ENCODE measurements around the gene VIPR2.

Gene VIPR2

DNA sequence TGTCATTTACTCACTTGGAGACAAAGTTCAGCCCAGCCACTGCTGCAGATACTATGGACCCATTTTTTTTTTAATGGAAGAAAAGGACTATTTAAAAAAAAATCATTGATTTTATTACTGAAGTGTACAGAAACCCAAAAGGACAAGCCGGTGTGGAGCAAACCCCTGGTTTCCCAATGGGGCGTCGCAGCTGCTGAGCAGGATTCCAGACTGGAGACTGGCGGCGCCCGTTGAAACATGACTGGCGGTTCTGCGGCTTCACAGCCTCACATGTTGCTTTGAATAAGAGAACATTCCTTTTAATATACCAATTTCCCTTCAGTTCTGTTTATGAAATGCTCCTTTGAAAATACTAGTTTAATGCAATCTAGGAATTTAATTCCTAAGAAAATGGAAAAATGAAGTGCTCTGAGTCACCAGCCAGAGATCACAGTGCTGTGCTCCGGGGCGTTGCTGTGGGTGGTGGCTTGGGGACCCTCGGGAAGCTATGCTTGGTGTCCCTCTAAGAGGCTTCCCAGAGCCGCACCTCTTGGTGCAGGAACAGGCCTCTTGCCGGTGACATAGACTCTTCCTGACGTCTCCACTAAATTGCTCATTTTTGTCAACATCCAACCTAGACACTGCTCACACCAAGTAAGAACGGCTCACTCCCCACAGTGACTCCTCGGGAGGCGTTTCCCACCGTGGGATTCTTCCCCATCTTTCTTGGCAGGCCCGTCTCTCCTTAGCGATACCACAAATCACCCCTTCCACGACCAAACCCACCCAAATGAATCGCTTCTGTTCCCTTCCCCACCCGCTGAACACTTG, 12.0 kb upstream of the VIPR2 start:
- DNase-seq = no peak

DNA sequence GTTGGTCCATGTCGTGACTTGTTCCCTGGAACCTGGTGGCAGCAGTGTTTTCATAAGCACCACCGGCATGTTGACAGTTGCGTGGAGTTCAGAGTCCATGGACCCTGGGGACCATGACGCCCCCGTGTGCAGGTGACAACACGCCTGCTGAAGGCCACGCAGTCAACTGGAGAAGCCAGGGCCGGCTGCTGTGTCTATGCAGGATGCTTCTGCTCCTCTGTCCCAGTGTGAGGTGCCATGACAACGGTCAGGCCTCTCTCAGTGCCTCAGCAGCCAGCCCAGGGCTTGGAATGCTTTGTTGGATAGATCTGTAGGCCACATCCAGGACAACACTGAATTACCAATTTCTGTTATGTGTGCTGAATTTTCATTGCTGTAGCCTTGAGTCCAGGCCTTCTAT, 10.7 kb upstream of the VIPR2 start:
- no peak for DNase-seq

DNA sequence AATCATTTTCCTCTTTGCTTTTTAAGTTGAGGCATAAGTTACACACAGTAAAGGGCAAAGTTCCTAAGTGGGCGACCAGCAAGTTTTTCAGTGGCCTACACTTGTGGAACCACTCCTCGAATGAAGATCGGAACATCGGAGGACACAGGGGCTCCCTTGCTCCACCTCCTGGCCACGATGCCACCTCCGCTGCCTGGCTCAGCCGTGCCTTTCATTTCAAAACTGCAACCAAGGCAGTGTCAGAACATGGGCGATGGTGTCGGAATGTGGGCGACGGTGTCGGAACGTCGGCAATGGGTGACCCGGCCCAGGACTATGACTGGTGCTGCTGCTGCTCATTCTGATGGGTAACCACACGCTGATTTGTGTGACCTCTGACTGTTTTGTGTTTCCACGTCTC, 9.6 kb upstream of the VIPR2 start:
- DNase-seq = no peak

DNA sequence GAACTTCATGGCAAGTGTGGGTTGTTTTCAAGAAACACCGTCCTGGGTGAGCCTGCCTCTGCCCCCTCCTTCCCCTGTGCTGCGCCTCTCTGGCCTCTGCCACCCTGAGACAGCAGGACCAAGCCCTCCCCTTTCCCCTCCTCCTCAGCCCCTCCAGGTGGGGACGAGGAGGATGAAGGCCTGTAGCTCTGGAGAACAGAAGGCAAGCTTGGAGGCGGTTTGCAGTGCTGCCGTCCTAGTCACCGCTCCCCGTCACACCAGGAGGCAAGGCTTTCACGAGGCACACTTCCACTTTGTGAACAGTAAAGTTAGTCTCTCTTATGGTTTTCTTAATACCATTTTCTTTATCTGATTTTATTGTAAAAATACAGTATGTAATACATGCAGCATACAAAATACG, 8.8 kb upstream of the VIPR2 start:
- no peak for DNase-seq

DNA sequence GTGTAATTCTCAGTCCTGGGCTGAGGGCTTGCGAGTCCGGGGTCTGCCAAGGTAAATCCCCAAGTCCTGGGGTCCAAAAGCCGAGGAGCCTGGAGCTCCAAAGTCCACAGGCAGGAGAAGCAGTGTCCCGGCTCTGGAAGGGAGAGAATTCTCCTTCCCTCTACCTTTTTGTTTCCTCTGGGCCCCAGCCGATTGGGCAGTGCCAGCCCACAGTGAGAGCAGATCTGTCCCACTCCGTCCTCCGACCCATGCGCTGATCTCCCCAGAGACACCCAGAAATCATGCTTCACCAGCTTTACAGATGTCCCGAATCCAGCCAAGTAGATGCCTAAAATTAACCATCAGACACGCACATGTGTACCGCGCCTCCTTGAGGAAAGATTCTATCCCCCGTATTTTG, 8.1 kb upstream of the VIPR2 start:
- DNase-seq = no peak

DNA sequence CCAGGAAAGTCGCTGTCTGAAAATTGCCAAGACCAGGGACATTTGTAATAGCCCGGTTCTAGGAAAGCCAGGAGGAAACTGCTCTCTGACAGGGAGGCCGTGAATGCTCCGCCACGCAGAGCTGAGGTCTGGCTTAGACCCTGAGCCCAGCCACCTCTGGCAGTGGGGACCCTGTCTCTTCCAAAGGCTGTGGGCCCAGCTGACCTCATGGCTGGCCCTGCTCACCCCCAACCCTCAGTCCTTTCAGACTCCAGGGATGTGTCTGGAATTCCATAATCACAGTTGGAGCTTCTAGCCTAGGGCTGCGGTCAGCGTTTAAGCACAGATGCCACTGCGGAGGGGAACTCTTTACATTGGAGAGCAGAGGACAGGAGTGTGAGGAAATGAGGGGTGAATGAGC, 6.6 kb upstream of the VIPR2 start:
- DNase-seq = no peak

DNA sequence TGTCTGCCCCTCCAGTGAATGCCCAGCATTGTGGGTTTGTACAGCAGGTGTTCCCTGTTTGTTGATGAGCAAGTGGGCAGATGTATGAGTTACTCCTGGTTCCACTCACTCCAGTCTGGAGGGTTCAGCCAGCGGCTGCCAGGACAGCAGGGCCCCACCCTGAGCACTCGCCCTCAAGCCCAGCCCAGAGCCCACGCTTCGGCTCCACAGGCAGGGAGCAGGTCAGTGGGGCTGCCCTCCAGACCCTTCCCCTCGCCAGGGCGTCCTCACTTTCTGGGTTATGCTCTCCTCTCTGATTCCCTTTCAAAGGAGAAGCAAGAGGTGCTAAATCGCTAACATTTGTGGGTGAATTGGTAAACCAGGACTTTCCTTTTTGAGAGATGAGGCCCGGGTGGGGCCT, 4.8 kb upstream of the VIPR2 start:
- DNase-seq = no peak

DNA sequence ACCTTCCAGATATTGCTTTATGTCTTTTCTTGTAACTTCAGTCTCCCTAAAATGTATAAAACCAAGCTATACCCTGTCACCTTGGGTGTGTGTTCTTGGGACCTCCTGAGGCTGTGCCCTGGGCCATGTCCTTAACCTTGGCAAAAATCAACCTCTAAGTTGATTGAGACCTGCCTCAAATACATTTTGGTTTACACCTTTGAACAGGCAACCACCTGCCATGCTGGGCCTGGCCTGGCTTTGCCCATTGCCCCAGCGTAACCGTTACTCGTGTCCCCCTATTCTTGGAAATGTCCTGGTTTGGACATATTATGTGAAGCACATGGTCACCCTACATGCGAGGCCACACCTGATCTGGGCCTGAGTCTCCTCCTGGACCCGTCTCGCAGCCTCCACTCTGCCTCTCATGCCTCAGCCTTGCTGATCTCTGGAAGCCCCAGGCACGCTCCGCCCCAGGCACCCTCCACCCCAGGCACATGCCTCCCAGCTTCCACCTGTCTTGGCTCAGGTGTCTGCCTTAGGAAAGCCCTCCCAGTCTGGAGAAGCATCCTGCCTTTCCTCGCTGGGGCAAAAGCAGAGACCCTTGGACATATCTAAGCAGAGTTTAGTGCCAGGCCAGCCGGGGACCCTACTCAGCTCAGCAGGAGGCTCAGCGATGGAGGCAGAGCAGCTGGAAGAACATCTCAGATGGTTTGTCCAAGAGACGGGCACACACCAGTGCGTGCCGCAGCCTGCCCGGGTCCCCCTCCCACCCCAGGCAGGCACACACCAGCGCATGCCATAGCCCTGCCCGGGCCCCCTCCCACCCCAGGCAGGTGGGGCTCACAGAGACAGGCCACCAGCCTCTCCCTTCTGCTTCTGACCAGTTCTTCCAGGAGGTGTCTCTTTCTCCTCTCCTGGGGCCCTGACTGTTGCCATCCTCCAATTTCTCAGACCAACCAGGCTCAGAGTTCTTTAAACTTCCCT, 4.0 kb upstream of the VIPR2 start:
- DNase-seq = no peak

DNA sequence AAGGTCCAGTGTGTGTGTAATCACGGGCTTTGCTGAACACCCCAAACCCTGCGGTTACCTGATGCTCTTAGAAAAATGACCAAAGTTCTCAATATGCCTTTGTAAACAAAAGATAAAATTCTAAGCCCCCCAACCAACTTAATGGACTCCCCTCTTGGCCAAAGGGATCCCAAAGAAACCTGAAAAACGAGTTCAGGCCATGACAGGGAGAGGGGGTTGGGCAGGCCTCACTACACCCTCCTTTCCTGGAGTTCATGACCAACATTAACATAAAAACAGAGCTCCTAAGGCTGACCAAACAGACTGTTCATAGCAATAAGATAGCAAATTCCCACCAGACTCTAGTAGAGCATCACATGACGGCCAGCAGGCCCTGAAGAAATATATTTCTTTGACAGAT, 3.0 kb upstream of the VIPR2 start:
- no peak for DNase-seq

DNA sequence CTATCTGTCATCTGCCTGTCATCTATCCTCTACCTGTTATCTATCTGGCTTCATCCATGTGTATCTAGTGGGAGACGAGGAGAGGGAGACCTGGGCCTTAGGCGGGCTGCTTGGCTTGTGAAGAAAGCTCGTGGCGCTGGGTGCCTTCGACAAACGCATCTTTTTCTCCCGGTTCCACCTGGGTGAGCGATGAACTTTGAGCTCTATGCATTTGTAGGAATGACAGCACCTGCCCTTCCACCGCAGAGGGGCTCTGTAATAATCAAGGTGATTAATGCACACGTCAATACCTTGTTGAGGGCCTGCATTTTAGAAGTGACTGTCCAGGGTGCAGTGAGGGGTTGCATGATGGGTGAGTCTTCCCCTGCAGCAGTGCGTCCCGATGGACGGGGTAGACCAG, 2.6 kb upstream of the VIPR2 start:
- DNase-seq = no peak

DNA sequence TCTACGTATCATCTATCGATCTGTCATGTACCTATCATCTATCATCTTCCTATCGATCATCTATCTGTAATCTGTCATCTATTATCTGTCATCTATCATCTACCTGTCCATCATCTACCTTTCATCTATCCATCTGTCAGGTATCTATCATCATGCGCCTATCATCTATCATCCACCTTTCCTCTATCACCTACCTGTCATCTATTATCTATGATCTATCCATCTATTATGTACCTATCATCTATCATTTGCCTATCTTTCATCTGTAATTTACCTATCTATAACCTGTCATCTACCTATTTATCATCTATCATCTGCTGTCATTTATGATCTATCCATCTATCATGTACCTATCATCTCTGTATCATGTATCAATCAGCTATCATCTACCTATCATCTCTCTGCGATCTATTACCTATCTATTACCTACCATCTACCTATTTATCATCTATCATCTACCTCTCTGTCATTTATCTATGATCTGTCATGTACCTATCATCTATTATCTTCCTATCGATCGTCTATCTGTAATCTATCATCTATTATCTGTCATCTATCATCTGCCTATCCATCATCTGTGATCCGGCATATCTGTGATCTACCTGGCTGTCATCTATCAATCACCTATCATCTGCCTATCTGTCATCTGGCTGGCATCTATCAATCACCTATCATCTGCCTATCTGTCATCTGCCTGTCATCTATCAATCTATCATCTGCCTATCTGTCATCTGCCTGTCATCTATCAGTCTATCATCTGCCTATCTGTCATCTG, 1.6 kb upstream of the VIPR2 start:
- DNase-seq = no peak

DNA sequence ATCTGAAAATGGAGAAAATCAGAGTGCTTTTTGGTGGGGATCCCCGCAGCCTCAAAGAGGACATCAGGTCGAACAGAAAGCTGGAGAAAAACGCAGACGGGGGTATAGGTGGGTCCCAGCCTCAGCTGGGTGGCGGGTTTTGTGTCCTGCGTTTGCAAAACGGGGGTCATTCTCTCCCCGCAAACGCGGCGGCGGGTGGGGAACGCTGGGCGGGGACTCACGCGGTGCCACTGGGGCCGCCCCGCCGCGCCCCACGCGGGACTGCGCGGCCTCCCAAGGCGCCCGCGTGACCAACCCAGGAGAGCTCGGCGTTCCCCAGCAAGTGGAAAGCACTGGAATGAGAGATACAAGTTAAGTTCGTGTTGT, 806 bp upstream of the VIPR2 start:
- no peak for DNase-seq

DNA sequence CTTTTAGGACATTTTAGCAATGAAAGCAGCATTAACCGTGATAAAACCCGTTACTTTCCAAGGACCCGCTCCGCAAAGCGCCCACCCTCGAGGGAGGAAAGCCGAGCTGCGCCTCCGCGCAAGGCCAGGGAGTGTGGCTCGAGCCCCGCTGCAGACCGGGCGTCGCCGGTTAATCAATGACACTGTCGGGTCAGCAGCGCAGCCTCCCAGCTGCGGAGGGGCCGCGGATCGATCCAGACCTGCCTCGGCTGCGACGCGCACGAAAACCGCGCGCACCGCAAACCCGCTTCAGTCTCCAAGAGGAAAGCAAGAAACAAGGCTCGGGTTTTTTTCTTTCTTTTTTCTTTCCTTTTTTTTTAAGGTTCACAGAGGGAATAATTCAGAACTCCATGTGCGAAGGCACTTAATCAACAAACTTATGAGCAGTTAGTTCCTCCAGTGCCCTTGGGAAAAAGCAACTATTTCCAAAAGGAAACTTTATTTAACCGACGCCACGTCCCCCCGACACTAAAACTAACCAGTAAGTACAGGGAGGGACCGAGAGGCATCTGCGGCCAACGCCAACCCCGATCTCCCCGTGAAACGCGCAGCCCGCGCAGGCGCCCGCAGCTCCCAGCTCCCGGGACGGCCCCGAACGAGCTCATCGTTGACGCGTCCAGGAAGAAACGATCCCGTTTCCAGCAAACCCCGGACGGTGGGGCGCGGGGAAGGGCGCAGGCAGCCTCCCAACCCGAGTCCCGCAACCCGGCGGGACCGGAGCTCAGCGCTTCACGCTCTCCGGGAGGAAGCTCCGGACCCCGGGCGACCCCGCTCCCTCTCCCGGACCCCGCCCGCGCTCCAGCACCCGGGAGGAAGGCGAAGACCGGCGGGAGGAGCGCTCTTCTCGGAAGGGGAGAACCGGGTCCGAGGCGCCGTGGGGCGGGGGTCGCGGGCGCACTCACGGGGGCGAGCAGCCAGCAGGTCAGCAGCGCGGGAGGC, 598 bp downstream of the VIPR2 start:
- DNase-seq = peak; percentile 45 to 49

DNA sequence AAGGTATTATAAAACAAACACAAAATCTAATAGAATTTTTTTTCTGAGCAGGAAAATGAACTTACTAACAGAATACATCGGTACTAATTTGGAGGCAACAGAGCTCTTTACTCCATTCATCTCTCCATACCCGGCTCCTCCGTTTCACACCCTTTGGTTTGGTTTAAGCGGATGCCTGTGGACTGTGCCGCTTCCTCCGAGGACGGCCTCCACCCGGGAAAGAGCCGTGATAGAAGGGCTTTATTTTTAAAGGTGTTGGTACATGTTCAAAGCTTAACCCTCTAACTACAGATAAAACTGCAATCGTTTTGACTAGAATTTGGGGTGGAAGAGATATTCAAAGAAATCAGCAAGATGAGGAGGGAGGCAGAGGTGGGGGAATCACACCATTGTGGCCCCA, 1.9 kb downstream of the VIPR2 start:
- DNase-seq = peak in 1 of 2 experiments; percentile 13

DNA sequence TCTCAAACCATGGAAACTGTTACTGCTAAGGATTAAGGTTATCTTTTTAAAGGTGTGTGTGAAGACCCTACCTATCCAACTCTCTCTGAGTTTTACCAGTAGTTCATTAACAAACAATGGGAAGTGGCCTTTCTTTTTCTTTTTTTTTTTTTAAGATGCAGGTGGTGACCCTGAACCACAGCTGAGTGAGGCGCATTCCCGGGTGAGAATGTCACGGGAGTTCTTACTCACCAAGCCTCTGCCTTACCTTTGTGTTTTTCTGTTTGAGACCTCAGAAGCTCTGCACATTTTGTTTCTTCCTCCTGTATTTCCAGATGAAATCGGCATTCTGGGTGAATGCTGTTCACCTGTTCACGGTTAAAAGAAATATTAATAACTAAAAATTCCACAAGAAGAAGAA, 2.5 kb downstream of the VIPR2 start:
- no peak for DNase-seq

DNA sequence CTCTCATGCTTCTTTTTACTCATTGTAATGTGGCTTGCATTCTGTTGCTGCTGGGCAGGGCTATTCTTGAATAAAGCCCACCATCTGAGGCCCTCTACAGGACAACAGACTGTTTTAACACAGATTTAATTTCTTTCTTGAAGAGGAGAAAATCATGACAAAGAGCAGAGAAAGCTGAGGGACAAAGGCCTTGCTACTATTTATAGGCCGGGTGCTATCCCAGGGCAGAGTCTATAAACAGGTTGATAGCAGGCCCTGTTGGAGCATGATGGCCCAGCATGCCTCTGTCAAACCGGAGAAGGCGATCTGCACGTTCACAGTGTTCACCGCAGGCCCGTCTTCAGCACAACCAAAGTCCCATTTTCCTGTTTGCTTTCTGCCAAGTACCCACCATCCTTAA, 3.0 kb downstream of the VIPR2 start:
- DNase-seq = peak in 1 of 2 experiments; percentile 13

DNA sequence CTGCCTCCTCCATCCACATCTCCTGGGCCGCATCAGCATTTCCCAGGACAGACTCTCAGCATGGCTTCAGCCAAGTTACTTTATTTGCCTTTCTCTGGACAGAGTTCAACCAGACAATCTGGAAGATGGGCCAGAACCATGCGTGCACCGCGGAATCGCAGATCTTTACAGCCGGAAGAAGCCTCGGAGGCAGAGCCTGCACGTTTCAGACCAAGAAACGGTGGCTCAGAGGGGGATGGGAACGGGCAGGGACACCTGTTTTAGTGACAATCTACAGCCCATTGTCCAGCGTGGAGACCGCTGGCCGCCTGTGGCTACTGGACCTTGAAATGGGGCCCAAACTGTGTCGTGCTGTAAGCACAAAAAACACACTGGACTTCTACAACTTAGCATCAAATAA, 3.5 kb downstream of the VIPR2 start:
- peak; percentile 5 to 7 for DNase-seq

DNA sequence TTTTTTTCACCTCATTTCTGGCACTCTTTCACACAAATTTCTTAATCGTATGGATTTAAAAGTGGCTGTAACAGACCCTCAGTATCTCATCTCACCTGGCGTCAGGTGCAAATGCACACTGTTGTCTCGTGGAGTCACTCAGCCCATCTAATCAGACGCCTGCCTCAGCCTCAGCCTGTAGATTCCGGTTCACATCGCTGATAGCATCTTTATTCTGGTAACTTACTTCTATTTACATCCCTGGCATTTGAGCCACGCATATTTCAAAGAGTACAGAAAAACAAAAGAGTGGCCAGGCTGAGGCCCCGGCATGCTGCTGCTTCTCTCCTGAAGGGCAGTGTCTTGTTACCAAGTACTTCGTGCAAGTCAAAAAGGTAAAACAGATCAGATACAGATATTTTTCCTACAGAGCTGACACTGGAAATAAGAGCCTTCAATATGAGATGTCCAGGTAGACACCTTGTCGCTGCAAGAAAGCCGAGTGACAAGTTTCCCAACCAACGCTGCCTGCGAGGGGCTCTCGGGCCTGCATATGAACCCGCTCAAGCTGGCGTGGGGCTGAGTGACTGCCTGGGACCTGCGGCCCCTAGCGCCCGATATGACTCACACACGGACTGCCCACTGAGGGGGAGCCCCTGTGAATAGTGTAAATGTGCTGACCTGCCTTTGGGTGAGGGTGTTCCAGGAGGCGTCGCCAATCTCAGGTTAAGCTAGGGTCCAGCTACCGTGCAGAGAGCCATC, 4.3 kb downstream of the VIPR2 start:
- DNase-seq = peak; percentile 4 to 8

DNA sequence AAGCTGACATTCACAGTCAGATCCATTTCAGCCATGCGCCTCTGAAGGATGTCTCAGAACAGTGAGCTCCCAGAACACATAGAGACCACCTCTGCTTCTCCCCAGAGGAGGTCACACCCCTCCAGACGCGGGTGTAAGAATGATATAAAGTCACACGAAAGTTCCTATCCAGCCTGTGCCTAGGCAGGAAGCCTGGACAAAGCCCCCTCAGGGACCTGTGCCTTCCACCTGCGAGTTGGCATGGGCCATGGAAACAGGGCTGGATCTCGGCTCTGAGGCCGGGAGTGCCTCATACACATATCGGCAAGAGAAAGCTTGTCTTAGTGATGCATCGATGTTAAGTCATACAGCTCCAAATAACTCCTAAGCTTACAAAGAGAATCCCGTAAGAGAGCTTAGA, 5.0 kb downstream of the VIPR2 start:
- DNase-seq = peak; percentile 1 to 4

DNA sequence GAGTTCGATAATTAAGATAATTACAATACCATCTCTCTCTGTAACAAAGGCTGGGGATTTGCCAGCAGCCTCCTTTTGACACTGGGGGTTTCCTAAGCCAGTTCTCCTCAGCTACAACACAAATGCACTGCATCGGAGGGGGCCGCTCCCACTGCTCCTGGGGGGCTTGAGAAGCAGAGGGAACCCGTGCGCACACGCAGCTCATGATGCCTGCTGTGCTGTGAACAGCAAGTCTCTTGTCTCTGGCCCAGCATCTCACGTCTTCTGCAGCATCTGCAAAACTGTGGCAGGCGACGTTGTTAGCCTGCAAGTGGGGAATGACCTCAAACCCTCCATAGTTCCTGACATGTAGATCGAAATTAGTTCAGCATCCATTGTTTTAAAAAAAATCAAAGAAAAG, 5.5 kb downstream of the VIPR2 start:
- DNase-seq = peak in 1 of 2 experiments; percentile 9

DNA sequence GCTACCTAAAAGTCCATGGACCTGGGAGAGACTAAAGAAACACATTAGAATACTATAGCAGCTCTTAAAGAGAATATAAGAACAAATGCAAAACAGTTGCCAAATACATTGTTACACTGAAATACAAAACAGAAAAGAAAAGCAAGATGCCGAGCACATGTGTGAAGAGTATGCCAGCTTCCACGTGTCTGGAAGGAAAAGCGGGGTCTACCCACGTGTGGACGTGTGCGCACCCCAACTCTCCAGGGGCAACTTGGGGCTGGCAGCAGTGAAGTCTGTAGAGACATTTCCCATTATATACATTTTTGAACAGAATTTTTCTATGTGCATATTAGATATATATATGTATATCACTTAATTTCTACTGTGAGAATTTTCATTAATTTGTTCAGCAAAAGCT, 6.2 kb downstream of the VIPR2 start:
- DNase-seq = no peak

Measured in activated T-cell treated with anti-CD3 and anti-CD28 coated beads, Interleukin-2, amount 50 U/mL, for 48 hours (primary cell).